Kidney epithelial cell (primary cell): ENCODE data around the gene ASMTL. TPM values are rescaled to one million over a fixed set of nuclear protein-coding genes. Genes with fewer than 3 reads are reported as not detected.
"Not testable (repeated sequence)": the region's sequence is repeated elsewhere in the genome, so short reads cannot be mapped to it uniquely, and the experiment has no call there.

Experiments
- DNase-seq: peaks from one replicate; pipeline ENCODE4 v3.0.0-alpha.2; 2010; ENCODE audit warnings: low read depth
- H3K27me3 ChIP-seq: 2 replicates; pipeline ENCODE4 v1.6.0; 2011; ENCODE audit warnings: low read length; ENCODE audit not compliant: control insufficient read depth, insufficient read depth
- H3K36me3 ChIP-seq: 2 replicates; pipeline ENCODE4 v1.5.1; 2011; ENCODE audit warnings: low read length; ENCODE audit not compliant: control insufficient read depth, insufficient read depth
- H3K4me3 ChIP-seq: 2 replicates; pipeline ENCODE4 v1.5.1; 2011; ENCODE audit warnings: low read depth, mild to moderate bottlenecking, control low read depth, low read length
- CTCF ChIP-seq: IDR thresholded peaks from 2 replicates; pipeline ENCODE4 v1.5.1; 2011; ENCODE audit warnings: mild to moderate bottlenecking, moderate library complexity, low read length, control low read depth, inconsistent platforms; ENCODE audit not compliant: insufficient read depth, poor library complexity, severe bottlenecking
- total RNA-seq: library from RNA; depleted of rRNA; stranded (reverse); fragments of >200 nt; gene quantifications from 2 replicates; pipeline ENCODE4 v1.2.3, GENCODE V29; 2015

The ASMTL gene
- total RNA-seq, 1 donor from 2014 or later: 15.9 TPM

DNA sequence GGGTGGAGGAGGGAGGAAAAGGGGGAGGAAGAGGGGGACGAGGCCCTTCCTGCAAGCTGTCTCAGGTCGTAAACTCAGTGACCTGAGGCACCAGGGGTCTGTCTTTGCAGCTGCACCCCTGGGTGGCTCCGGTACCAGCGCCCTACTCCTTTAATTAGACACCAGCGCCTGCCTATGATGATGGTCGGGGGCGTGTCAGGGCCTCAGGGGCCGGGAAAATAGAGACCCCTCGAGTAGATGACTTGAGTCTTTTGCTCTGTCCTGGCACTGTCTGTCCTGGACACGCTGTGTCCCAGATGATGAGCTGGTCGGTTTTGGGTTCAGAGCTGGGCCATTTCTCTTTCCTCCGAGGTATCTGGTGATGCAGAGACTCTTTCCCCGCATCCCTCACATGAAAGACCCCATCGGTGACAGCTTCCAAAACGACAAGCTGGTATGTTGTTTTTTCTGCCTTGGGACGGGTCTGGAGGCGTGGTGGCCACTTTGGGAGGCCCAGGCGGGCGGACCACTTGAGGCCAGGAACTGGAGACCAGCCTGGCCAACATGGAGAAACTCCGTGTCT lies 72.0 kb downstream of the ASMTL start:
- H3K27me3 ChIP-seq: no peaks in the 10 kb centered on the region
- H3K4me3 ChIP-seq: no peak overlapping the region
- peaks cover 3% of the 10 kb centered on the region for H3K36me3 ChIP-seq
- no peak for TF ChIP-seq CTCF
- DNase-seq: no peak

- TF ChIP-seq CTCF: no peak
- no peak for DNase-seq
- no peaks in the 10 kb centered on the region for H3K36me3 ChIP-seq
- no peak overlapping the region for H3K4me3 ChIP-seq
- H3K27me3 ChIP-seq: no peaks in the 10 kb centered on the region
Observed at GRCh38 chrX:1378306-1378759, 74.4 kb downstream of the ASMTL start.

DNA sequence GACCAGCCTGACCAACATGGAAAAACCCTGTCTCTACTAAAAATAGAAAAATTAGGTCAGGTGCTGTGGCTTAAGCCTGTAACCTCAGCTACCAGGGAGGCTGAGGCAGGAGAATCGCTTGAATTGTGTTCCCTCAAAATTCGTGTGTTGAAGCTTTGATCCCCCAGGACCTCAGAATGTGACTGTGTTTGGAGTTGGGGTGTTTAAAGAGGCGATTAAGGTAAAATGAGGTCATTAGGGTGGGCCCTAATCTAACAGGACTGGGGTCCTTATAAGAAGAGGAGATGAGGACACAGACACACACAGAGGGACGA lies 84.4 kb downstream of the ASMTL start:
- no peaks in the 10 kb centered on the region for H3K27me3 ChIP-seq
- no peak for DNase-seq
- no peaks in the 10 kb centered on the region for H3K36me3 ChIP-seq
- TF ChIP-seq CTCF: no peak
- no peak overlapping the region for H3K4me3 ChIP-seq

GRCh38 chrX:1366363-1366762 lies 86.3 kb downstream of the ASMTL start:
- not testable (repeated sequence) for DNase-seq, H3K4me3 ChIP-seq, H3K36me3 ChIP-seq, H3K27me3 ChIP-seq

DNA sequence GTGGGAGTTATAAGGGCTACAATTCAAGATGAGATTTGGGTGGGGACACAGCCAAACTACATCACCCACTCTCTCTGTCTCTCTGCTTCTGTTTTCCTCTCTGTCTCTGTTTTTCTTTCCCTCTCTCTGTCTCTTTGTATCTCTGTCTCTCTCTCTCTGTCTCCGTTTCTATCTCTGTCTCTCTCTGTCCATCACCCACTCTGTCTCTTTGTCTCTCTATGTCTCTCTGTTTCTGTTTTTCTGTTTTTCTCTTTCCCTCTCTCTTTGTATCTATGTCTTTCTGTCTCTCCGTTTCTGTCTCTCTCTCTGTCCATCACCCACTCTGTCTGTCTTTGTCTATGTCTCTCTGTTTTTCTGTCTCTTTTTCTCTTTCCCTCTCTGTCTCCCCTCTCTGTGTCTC lies 90.8 kb downstream of the ASMTL start:
- Histone ChIP-seq H3K4me3 (no peak overlapping the region), H3K36me3 (no peaks in the 10 kb centered on the region), H3K27me3 (no peaks in the 10 kb centered on the region)
- no peak for DNase-seq
- no peak for TF ChIP-seq CTCF

- no peaks in the 10 kb centered on the region for H3K36me3 ChIP-seq
- TF ChIP-seq CTCF: no peak
- no peak for DNase-seq
- no peaks in the 10 kb centered on the region for H3K27me3 ChIP-seq
- H3K4me3 ChIP-seq: no peak overlapping the region
Observed at GRCh38 chrX:1361275-1361674, 91.4 kb downstream of the ASMTL start.
